Activated naive CD8-positive, alpha-beta T cell treated with anti-CD3 and anti-CD28 coated beads, Interleukin-2, amount 50 U/mL, for 16 hours (primary cell): ENCODE measurements around the gene AQP6.

Experiments
- DNase-seq: peaks from one replicate; pipeline ENCODE4 v3.0.0-alpha.2; 2020; ENCODE audit warnings: low read depth, low spot score

AQP6 gene

DNA sequence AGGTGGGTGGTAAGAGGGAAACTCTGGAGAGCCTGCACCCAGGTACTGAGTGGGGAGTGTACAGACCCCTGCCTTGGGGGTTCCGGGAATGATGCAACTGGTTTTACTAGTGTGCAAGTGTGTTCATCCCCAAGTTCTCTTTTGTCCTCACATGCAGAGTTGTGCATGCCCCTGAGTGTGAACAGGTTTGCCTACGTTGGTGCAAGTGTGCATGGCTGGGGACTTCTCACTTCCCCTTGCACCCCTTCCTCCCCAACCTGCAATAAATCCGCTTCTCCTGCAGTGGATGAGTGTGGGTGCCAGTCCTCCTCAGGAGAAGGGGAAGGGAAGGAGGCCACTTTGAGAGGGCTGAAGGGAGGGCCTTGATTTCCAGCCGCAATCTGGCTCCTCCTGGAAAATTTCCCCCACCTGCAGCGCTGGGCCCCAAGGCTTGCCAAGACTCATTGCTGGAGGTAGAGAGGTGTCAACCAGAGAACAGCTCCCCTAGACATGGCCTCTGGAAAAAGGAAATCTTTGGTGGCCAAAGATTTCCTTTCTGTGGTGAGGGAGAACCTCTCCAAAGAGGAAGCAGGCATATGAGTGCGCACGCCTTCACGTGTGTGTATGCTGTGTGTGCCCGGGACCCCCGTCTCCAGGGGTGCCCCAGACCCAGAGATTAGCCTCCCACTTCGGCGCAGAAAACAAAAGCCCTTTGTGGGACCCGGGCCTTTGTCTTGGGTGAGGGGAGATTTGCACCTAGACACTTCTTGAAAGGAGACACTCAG is 16.7 kb upstream of the AQP6 start:
- no peak for DNase-seq

- no peak for DNase-seq
These were observed 15.8 kb upstream of the AQP6 start for GRCh38 chr12:49956663-49957569.

- DNase-seq, result no peak
These were observed 15.2 kb upstream of the AQP6 start for GRCh38 chr12:49957570-49957967.

GRCh38 chr12:49959685-49960473 is 12.9 kb upstream of the AQP6 start:
- DNase-seq, result no peak

- no peak for DNase-seq
These were observed 12.2 kb upstream of the AQP6 start for GRCh38 chr12:49960474-49961110.

GRCh38 chr12:49961111-49961922 is 11.4 kb upstream of the AQP6 start, which contains the start of gene AQP5:
TSS of gene AQP5 (plus strand) at chr12:49961872. CDS start at chr12:49962018, 146 bp downstream.
- DNase-seq, result no peak

DNA sequence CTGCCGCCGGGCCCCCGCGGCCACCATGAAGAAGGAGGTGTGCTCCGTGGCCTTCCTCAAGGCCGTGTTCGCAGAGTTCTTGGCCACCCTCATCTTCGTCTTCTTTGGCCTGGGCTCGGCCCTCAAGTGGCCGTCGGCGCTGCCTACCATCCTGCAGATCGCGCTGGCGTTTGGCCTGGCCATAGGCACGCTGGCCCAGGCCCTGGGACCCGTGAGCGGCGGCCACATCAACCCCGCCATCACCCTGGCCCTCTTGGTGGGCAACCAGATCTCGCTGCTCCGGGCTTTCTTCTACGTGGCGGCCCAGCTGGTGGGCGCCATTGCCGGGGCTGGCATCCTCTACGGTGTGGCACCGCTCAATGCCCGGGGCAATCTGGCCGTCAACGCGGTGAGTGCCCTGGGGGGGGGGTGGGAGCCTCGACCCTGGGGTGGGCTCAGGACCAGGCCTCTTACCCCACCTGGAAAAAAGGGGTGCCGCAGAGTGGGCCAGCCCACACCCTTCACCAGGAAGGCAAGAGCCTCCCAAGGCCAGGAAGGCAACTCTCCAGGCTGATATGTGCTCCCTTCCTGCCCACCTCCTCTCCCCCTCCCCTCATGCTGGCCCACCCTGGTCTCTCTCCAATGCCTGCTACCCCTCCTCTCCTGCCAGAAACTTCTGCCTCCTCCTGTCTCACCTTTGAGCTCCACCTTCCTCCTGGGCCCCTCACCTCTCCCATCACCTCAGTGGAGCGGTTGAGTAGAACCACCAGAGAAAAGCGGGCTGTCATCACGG is 10.6 kb upstream of the AQP6 start:
- no peak for DNase-seq

DNA sequence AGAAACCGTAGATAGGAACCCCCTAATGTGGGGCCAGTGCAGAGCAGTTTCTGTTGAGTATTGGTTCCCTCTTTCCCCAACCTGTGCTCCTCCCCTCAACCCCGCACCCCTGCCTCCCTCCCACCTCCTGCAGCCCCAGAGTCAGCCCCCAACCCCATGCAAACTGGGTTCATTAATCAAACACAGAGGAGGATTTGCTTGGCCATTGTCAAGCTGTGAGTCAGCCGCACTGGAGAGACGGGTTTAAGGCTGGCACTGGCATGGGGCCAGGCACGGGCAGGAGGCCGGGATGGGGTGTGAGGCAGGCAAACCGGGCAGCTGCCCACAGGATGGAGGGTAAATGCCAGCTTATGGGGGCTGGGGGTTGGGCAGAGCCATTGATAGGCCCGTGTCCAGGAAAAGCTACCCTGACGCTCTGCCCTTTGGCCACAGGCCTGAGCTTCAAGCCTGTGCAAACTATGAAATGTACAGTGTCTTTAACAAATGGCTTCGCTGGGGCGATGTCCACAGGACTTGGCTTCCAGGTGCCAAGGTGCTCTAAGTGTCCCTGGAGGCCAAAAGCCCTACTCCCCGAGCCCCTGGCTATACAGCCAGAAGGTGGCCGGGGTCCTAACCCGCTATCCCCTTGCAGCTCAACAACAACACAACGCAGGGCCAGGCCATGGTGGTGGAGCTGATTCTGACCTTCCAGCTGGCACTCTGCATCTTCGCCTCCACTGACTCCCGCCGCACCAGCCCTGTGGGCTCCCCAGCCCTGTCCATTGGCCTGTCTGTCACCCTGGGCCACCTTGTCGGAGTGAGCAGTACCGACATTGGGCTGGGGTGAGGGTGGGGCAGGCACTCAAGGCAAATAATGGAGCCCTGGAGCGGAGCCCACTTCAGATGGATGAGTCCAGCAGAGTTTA is 9.6 kb upstream of the AQP6 start:
- no peak for DNase-seq

GRCh38 chr12:49963976-49964815 is 8.6 kb upstream of the AQP6 start:
- DNase-seq, result no peak

- DNase-seq, result no peak
These were observed 7.7 kb upstream of the AQP6 start for GRCh38 chr12:49964849-49965624.

DNA sequence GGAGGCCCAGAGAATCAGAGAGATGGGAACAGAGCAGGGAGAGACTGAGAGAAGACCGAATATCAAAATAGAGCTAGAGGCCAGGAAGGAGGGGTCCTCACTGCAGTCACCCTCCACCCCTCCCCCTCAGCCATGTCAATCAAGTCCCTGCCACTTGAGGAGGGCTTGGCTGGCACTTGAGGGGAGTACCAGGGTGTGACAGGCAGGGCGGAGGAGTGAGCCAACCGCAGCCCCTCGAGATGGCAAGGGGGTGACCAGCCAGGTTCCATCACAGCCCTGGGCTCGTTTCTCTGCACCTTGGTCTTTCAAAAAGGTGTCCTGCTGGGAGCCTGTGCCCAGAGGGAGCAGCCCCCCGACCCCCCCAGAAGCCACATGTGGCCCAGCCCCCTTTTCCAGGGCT is 6.9 kb upstream of the AQP6 start:
- DNase-seq, result no peak

- no peak for DNase-seq
These were observed 6.2 kb upstream of the AQP6 start for GRCh38 chr12:49966511-49967041.

DNA sequence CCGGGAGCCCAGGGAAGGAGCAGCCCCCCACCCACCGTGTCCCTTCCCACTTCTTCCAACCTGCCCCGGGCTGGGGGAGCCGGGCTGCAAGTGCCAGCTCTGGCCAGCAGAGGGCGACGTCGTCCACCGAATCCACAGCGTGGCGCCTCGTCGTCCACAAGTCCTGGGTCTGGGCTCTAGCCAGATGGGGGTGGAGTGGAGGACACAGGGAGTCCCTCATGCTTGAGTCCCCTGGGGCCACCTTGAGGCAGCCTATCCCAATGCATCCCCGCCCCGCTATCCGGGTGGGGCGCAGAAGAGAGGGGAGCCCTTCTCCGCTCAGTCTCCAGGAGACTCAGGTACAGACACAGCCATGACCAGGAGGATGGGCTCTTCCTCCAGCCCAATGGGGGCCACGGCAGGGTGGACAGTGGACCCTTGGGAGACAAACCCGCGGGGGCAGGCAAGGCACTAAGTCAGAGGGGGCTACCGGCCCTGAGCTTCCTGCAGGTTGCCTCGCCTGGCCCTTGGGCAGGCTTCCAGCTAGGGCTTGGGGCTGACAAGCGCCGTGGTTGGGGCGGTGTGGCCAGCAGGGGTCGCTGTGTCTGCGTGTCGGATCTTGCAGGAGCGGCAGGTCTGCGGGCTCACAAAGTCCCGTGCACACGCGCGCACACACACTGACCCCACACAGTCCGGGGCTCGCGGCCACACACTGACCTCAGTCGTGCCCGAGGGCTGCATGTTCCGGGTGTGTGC is 5.5 kb upstream of the AQP6 start:
- DNase-seq, result peak; percentile 88

GRCh38 chr12:49967777-49968250 is 4.9 kb upstream of the AQP6 start:
- no peak for DNase-seq

- no peak for DNase-seq
These were observed 4.3 kb upstream of the AQP6 start for GRCh38 chr12:49968471-49968870.

DNA sequence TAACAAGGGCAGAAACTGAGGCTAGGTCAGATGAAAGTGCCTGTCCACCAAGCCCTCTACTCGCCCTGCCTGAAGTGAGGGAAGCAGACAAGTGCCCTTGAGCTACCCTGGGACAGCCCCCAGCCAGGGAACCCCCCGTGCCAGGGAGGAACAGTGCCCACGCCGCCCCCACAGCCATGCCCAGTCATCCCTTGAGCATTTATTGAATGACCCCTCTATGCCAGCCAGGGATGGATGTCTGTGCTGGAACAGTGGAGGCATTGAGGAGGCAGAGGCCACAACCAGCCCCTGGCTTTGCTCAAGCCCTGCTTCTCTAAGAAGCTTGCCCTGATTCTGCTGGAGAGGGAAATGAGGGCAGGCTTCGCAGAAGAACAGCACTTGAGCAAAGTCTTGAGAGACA is 3.7 kb upstream of the AQP6 start:
- no peak for DNase-seq
